Hepatocyte (in vitro differentiated cells): Measurements from ENCODE around the gene PELI3.

ENCODE experiments used
- EZH2 ChIP-seq: fragments of 200-600 bp; sonication (generic); IDR thresholded peaks from 2 replicates; pipeline ENCODE4 v1.6.1; 2016; ENCODE audit warnings: antibody characterized with exemption, mild to moderate bottlenecking, borderline replicate concordance
- EZH2phosphoT487 ChIP-seq: fragments of 200-600 bp; sonication (generic); IDR thresholded peaks from one replicate; pipeline ENCODE4 v1.6.1; 2018; ENCODE audit warnings: antibody characterized with exemption, mild to moderate bottlenecking, low read depth, moderate library complexity; ENCODE audit not compliant: unreplicated experiment, severe bottlenecking
- TF ChIP-seq, protein P1 (sequence below): fragments of 200-600 bp; sonication (generic); IDR thresholded peaks from 2 replicates; pipeline ENCODE4 v1.5.1; 2016; ENCODE audit warnings: antibody characterized with exemption, mild to moderate bottlenecking; ENCODE audit not compliant: poor library complexity

DNA sequence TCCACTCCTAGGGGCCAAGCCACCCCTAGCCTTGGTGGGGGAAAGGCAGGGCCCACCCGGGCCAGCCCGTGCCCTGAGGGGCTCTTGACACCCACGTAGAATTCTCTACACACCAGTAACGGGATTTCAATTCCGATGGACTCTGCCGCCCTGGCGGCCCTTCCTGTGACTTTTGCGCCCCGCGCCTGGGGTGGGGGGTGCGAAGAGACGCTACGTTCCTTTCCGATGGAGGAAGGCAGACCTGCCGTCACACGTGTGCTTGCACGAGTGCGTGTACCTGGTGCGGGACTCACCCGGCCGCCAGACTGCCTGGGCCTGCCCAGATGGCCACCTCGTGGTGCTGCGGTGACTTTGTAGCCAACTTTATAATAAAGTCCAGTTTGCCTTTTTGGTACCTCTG, 40.4 kb upstream of the PELI3 start:
- no peak for TF ChIP-seq EZH2phosphoT487
- TF ChIP-seq, protein P1, sequence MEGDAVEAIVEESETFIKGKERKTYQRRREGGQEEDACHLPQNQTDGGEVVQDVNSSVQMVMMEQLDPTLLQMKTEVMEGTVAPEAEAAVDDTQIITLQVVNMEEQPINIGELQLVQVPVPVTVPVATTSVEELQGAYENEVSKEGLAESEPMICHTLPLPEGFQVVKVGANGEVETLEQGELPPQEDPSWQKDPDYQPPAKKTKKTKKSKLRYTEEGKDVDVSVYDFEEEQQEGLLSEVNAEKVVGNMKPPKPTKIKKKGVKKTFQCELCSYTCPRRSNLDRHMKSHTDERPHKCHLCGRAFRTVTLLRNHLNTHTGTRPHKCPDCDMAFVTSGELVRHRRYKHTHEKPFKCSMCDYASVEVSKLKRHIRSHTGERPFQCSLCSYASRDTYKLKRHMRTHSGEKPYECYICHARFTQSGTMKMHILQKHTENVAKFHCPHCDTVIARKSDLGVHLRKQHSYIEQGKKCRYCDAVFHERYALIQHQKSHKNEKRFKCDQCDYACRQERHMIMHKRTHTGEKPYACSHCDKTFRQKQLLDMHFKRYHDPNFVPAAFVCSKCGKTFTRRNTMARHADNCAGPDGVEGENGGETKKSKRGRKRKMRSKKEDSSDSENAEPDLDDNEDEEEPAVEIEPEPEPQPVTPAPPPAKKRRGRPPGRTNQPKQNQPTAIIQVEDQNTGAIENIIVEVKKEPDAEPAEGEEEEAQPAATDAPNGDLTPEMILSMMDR, result no peak
- no peak for TF ChIP-seq EZH2
